Activated T-helper 17 cell treated with anti-CD3 and anti-CD28 coated beads, Interleukin-2, amount 50 U/mL, for 72 hours (primary cell): ENCODE data around the gene GAST. TPM values are rescaled to one million over a fixed set of nuclear protein-coding genes. Genes with fewer than 3 reads are reported as not detected.

Experiments
- ATAC-seq: fragments of 150-1000 bp; cut with Tn5 transposase; replicated peaks from 2 replicates; pipeline ENCODE4 v1.10.0; 2021; ENCODE audit warnings: mild to moderate bottlenecking, moderate library complexity
- H3K27ac Mint-ChIP-seq: one replicate; pipeline ENCODE4 v1.8.0; 2022; ENCODE audit warnings: mixed read lengths
- H3K27me3 Mint-ChIP-seq: one replicate; pipeline ENCODE4 v1.8.0; 2022; ENCODE audit warnings: mixed read lengths
- H3K36me3 Mint-ChIP-seq: one replicate; pipeline ENCODE4 v1.8.0; 2022; ENCODE audit warnings: low read depth, mild to moderate bottlenecking, mixed read lengths
- H3K4me1 Mint-ChIP-seq: one replicate; pipeline ENCODE4 v1.8.0; 2022; ENCODE audit warnings: mixed read lengths
- H3K4me3 Mint-ChIP-seq: one replicate; pipeline ENCODE4 v1.8.0; 2022; ENCODE audit warnings: mild to moderate bottlenecking, mixed read lengths
- H3K9me3 Mint-ChIP-seq: one replicate; pipeline ENCODE4 v1.8.0; 2022; ENCODE audit warnings: mixed read lengths
- total RNA-seq, 2 donors: library from RNA; stranded (reverse); gene quantifications; one replicate each; pipeline ENCODE4 v1.2.3, GENCODE V29; 2022

The GAST gene
- total RNA-seq, 2 donors from 2014 or later, result not detected

- H3K36me3 Mint-ChIP-seq, result no peaks in the 10 kb centered on the region
- no peak overlapping the region for H3K27ac Mint-ChIP-seq
- no peaks in the 10 kb centered on the region for H3K4me1 Mint-ChIP-seq
- peak overlapping the region; percentile 33 for H3K4me3 Mint-ChIP-seq
- peaks cover 19% of the 10 kb centered on the region for H3K27me3 Mint-ChIP-seq
- H3K9me3 Mint-ChIP-seq, result no peaks in the 10 kb centered on the region
- no peak for ATAC-seq
Observed at GRCh38 chr17:41736983-41737679, 25.0 kb downstream of the GAST start.

DNA sequence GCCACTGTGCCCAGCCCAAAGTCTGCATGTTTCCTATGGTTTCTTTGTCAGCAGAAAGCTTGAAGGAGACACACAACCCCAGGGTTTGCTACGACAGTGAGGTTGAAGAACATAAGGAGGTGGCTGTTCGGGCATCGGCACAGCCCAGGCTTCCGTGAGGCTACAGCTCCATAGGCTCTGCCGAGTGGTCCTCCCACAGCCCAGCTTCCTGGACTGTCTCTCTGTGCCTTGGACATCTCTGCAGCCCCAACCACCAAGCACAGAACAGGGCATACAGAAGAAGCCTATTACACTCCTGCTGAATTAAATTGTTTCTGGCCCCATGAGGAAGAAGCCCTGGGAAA lies 25.5 kb downstream of the GAST start:
- peak overlapping the region; percentile 33 for H3K4me3 Mint-ChIP-seq
- peaks cover 14% of the 10 kb centered on the region for H3K27me3 Mint-ChIP-seq
- H3K9me3 Mint-ChIP-seq, result no peaks in the 10 kb centered on the region
- peak; percentile 14 for ATAC-seq
- H3K4me1 Mint-ChIP-seq, result no peaks in the 10 kb centered on the region
- no peaks in the 10 kb centered on the region for H3K36me3 Mint-ChIP-seq
- H3K27ac Mint-ChIP-seq, result no peak overlapping the region

DNA sequence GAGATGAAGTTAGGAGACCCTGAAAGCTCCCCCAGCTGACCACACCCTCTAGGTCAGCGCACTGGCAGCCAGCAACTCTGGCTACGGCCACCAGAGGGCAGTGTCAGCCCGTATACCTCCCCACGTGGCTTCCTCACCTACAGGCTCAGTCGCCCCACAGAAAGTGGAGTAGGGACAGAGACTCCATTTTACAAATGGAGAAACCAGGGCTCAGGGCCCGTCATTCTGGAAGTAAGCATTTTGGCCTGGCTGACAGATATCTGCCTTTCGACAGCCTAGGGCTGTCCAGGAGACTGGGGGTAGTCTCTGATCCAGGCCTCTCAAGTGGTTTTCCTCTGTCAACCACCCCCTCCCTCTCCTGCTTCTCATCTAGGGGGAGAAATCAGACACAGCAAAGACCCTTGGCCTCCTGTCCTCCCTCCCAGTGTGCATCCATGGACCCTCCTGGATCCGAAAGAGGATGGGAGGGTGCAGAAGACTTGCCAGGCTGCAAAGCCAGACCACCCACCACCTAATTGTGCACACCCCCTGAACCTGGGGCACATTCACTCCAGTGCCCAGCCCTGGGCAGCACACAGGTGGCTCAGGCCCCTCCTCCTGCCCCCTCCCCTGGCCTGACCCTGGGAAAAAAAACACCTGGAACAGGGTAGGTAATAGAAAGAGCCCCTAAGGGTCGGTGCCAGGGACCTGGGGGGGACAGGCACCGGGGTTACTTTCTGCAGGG lies 26.1 kb downstream of the GAST start:
- peak; percentile 94 for ATAC-seq
- peaks cover 13% of the 10 kb centered on the region for H3K27me3 Mint-ChIP-seq
- no peaks in the 10 kb centered on the region for H3K36me3 Mint-ChIP-seq
- H3K27ac Mint-ChIP-seq, result peak overlapping the region; percentile 43
- H3K4me3 Mint-ChIP-seq, result no peak overlapping the region
- H3K4me1 Mint-ChIP-seq, result no peaks in the 10 kb centered on the region
- no peaks in the 10 kb centered on the region for H3K9me3 Mint-ChIP-seq

- Mint-ChIP-seq H3K4me1 (no peaks in the 10 kb centered on the region), H3K36me3 (no peaks in the 10 kb centered on the region), H3K27me3 (peaks cover 10% of the 10 kb centered on the region), H3K4me3 (no peak overlapping the region), H3K27ac (no peak overlapping the region), H3K9me3 (no peaks in the 10 kb centered on the region)
- ATAC-seq, result no peak
Observed at GRCh38 chr17:41738801-41739112, 26.6 kb downstream of the GAST start.

DNA sequence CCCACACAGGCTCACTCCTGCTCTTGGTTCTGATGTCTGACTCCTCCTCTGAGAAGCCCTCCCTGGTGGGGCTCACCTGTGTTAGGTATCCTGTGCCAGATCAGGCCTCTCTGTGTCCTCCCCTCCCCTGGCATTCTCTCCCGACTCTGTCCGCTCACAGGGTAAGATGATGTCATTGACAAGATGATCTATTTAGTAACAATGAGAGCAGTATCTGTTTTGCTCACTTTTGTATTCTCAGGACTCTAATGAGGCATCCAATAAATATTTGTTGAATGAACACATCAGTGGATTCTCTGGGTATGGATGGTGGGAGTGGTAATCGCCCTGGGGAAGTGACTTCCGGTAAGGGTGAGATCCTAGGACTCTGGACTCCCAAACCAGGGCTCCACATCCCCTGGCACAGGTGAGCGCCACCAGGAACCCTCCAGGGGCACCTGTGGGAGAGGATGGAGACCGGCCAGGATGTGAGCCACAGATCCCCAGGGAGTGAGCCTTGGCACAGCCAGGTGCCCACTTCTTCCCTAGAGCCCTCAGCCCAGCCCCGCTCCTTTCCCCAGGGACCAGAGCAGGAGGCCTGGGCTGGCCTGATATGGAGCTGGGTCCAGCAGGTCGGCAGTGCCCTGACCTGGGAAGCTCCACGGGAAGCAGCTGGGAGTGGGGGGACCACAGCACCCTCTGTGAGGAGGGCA lies 27.7 kb downstream of the GAST start:
- H3K36me3 Mint-ChIP-seq, result no peaks in the 10 kb centered on the region
- H3K4me1 Mint-ChIP-seq, result no peaks in the 10 kb centered on the region
- H3K4me3 Mint-ChIP-seq, result no peak overlapping the region
- ATAC-seq, result no peak
- no peak overlapping the region for H3K27ac Mint-ChIP-seq
- no peaks in the 10 kb centered on the region for H3K9me3 Mint-ChIP-seq
- peaks cover 10% of the 10 kb centered on the region for H3K27me3 Mint-ChIP-seq

DNA sequence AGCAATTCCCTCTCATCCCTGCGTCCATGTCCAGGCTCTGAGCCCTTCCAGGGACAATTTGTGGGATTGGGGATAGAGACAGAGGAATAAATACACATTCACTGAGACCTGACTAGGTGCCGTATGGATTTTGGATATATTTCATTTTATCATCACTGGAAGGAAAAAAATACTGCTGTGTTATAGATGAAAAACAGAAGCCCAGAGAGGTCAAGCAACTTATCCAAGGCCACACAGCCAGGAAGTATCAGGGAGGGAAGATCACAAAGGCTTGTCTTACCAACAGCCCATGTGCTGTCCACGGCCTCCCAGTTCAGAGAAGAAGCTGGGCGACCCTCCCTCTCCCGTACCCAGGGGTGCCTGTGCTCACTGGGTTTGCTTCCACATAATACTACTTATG lies 28.4 kb downstream of the GAST start:
- H3K4me3 Mint-ChIP-seq, result no peak overlapping the region
- H3K27ac Mint-ChIP-seq, result no peak overlapping the region
- no peaks in the 10 kb centered on the region for H3K36me3 Mint-ChIP-seq
- H3K9me3 Mint-ChIP-seq, result no peaks in the 10 kb centered on the region
- peaks cover 9% of the 10 kb centered on the region for H3K27me3 Mint-ChIP-seq
- no peak for ATAC-seq
- no peaks in the 10 kb centered on the region for H3K4me1 Mint-ChIP-seq

DNA sequence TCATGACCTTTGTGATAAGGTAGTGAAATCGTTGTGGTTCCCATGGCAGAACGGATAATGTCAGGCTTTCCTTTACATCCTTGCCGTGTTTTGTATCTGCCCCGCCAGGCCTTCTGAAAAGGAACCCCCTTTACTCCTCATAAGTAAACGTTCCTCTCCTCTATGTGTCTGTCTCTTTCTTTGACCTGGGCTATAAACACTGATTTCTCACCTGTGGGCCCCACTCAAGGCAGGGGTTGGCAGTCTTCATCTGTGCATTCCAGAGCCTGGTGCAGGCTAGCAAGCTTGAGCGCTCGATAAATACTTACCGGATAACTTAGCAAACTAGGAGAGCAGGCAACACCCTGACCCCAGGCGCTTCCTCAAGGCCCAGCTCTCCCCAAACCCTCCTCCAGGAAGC lies 29.6 kb downstream of the GAST start:
- Mint-ChIP-seq H3K4me1 (no peaks in the 10 kb centered on the region), H3K27me3 (peaks cover 9% of the 10 kb centered on the region), H3K9me3 (no peaks in the 10 kb centered on the region), H3K36me3 (no peaks in the 10 kb centered on the region), H3K4me3 (no peak overlapping the region), H3K27ac (no peak overlapping the region)
- no peak for ATAC-seq

DNA sequence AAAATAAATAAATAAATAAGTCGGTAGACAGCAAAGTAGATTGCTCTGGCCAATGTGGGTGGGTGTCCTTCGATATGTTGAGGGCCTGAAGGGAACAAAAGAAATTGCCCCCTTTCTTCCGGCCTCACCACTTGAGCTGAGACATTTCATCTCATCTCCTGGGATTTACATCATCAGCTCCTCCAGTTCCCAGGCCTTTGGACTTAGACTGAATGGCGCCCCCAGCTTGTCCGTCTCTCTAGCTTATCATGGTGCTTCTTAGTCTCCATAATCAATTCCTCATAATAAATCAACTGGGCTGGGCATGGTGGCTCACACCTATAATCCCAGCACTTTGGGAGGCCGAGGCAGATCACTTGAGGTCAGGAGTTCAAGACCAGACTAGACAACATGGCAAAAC lies 36.1 kb downstream of the GAST start:
- Mint-ChIP-seq H3K9me3 (no peaks in the 10 kb centered on the region), H3K4me1 (no peaks in the 10 kb centered on the region), H3K27ac (no peak overlapping the region), H3K27me3 (peaks cover 11% of the 10 kb centered on the region), H3K4me3 (no peak overlapping the region), H3K36me3 (no peaks in the 10 kb centered on the region)
- ATAC-seq, result no peak

GRCh38 chr17:41750862-41751261 lies 38.7 kb downstream of the GAST start:
- no peaks in the 10 kb centered on the region for H3K4me1 Mint-ChIP-seq
- H3K36me3 Mint-ChIP-seq, result no peaks in the 10 kb centered on the region
- H3K27me3 Mint-ChIP-seq, result peaks cover 11% of the 10 kb centered on the region
- H3K4me3 Mint-ChIP-seq, result no peak overlapping the region
- no peak overlapping the region for H3K27ac Mint-ChIP-seq
- ATAC-seq, result no peak
- no peaks in the 10 kb centered on the region for H3K9me3 Mint-ChIP-seq

DNA sequence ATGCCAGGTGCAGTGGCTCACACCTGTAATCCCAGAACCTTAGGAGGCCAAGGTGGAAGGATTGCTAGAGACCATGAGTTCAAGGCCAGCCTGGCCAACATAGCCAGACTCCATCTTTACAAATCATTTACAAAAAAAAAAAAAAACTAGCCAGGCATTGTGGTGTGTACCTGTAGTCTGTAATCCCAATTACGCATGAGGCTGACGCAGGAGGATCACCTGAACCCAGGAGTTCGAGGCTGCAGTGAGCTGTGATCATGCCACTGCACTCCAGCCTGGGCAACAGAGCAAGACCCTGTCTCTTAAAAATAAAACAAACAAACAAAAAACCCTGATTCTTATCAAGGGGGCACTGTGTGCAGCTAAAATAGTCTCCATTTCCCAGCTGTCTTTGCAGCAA lies 39.2 kb downstream of the GAST start:
- Mint-ChIP-seq H3K27ac (no peak overlapping the region), H3K4me1 (no peaks in the 10 kb centered on the region), H3K27me3 (peaks cover 11% of the 10 kb centered on the region), H3K36me3 (no peaks in the 10 kb centered on the region), H3K9me3 (no peaks in the 10 kb centered on the region), H3K4me3 (no peak overlapping the region)
- no peak for ATAC-seq

DNA sequence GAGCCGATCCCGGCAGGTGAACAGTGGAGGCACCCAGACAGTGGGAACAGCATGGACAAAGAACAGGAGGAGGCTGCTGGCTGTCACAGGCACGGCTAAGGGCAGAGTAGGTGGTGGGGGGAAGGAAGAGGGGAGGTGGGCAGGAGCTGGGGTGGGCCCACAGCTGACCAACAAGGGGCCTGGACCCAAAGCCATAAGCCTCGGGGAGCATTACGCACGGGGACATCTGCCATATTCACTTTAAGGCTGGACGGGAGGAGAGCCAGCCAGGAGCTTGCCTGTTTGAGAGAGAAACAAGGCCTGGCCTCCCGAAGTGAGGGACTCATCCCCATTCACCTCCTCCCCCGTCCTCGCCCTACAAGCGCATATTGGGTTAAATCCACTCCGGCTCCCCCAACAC lies 41.9 kb downstream of the GAST start:
- ATAC-seq, result no peak
- H3K4me1 Mint-ChIP-seq, result no peaks in the 10 kb centered on the region
- no peak overlapping the region for H3K4me3 Mint-ChIP-seq
- no peak overlapping the region for H3K27ac Mint-ChIP-seq
- no peaks in the 10 kb centered on the region for H3K36me3 Mint-ChIP-seq
- H3K9me3 Mint-ChIP-seq, result no peaks in the 10 kb centered on the region
- peaks cover 3% of the 10 kb centered on the region for H3K27me3 Mint-ChIP-seq

GRCh38 chr17:41758601-41759000 lies 46.5 kb downstream of the GAST start:
- H3K9me3 Mint-ChIP-seq, result no peaks in the 10 kb centered on the region
- no peaks in the 10 kb centered on the region for H3K4me1 Mint-ChIP-seq
- ATAC-seq, result no peak
- H3K36me3 Mint-ChIP-seq, result no peaks in the 10 kb centered on the region
- no peaks in the 10 kb centered on the region for H3K27me3 Mint-ChIP-seq
- no peak overlapping the region for H3K4me3 Mint-ChIP-seq
- H3K27ac Mint-ChIP-seq, result no peak overlapping the region

DNA sequence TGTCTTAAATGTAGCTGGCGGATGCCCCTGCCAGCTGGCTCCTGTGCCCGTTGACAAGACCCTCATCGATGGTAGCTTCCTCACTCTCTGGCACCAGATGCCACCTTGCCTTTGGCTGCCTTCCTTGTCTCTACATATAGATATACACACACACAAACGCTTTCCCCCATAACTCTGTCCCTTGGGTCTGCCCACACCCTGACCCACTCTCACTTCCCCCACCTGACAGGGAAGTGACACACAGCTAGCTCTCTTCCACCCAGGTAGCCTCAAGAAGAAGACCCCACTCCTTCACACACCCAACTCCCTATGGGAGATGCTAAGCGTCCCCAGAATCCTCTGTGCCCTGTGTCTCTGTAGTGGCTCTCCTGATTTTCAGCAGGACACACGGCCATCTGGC lies 48.7 kb downstream of the GAST start:
- no peaks in the 10 kb centered on the region for H3K4me1 Mint-ChIP-seq
- no peak overlapping the region for H3K4me3 Mint-ChIP-seq
- H3K27ac Mint-ChIP-seq, result no peak overlapping the region
- ATAC-seq, result no peak
- no peaks in the 10 kb centered on the region for H3K9me3 Mint-ChIP-seq
- peaks cover under 1% of the 10 kb centered on the region for H3K27me3 Mint-ChIP-seq
- no peaks in the 10 kb centered on the region for H3K36me3 Mint-ChIP-seq

- no peak for ATAC-seq
- Mint-ChIP-seq H3K36me3 (no peaks in the 10 kb centered on the region), H3K27me3 (peaks cover 4% of the 10 kb centered on the region), H3K4me3 (no peak overlapping the region), H3K27ac (no peak overlapping the region), H3K9me3 (no peaks in the 10 kb centered on the region), H3K4me1 (no peaks in the 10 kb centered on the region)
Observed at GRCh38 chr17:41762391-41762790, 50.3 kb downstream of the GAST start.

DNA sequence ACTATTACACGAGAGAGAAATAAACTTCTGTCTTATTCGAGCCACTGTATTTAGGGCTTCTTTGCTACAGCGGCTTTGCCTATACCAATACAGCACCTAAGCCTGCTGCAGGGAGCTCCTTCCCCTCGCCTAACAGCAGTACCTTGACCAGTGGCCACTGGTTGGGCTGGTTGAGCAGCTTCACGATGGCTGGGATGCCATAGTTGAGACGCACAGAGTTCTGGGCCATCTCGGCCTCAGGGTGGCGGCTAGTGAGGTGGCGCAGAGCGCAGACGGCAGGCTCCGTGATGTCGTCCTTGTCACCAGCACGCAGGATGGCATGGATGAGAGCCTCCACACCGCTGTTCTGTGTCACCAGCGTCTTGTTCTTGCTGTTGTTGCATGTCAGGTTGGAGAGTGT lies 50.7 kb downstream of the GAST start:
- H3K27me3 Mint-ChIP-seq, result peaks cover 4% of the 10 kb centered on the region
- no peak overlapping the region for H3K27ac Mint-ChIP-seq
- H3K4me1 Mint-ChIP-seq, result no peaks in the 10 kb centered on the region
- no peak for ATAC-seq
- no peak overlapping the region for H3K4me3 Mint-ChIP-seq
- no peaks in the 10 kb centered on the region for H3K36me3 Mint-ChIP-seq
- H3K9me3 Mint-ChIP-seq, result no peaks in the 10 kb centered on the region
